OCI-LY7 (cell line): ENCODE data around the gene TLE4.

ENCODE experiments used
- CTCF ChIP-seq: fragments of 200-600 bp; sonication (generic); conservative IDR thresholded peaks from 2 replicates; pipeline ENCODE4 v1.5.1; 2014; ENCODE audit warnings: mild to moderate bottlenecking, antibody characterized with exemption, low read length, moderate library complexity, mixed read lengths
- EZH2phosphoT487 ChIP-seq: fragments of 200-600 bp; sonication (generic); IDR thresholded peaks from 2 replicates; pipeline ENCODE4 v1.6.1; 2018; ENCODE audit warnings: low read depth, borderline replicate concordance, mild to moderate bottlenecking, mixed run types, antibody characterized with exemption, low read length, moderate library complexity, mixed read lengths

- TF ChIP-seq CTCF = no peak
- no peak for TF ChIP-seq EZH2phosphoT487
Observed at GRCh38 chr9:79644048-79644447, 72.3 kb downstream of the TLE4 start.
